Measurements from ENCODE around the gene CLIP4. TPM values are rescaled to one million over a fixed set of nuclear protein-coding genes. Genes with fewer than 3 reads are reported as not detected.

The CLIP4 gene
- total RNA-seq, 5 donors from 2014 or later (not counting 1 experiment from before 2014, with no cell fraction given): 38.4 to 54.2 (median 47.7) TPM

DNA sequence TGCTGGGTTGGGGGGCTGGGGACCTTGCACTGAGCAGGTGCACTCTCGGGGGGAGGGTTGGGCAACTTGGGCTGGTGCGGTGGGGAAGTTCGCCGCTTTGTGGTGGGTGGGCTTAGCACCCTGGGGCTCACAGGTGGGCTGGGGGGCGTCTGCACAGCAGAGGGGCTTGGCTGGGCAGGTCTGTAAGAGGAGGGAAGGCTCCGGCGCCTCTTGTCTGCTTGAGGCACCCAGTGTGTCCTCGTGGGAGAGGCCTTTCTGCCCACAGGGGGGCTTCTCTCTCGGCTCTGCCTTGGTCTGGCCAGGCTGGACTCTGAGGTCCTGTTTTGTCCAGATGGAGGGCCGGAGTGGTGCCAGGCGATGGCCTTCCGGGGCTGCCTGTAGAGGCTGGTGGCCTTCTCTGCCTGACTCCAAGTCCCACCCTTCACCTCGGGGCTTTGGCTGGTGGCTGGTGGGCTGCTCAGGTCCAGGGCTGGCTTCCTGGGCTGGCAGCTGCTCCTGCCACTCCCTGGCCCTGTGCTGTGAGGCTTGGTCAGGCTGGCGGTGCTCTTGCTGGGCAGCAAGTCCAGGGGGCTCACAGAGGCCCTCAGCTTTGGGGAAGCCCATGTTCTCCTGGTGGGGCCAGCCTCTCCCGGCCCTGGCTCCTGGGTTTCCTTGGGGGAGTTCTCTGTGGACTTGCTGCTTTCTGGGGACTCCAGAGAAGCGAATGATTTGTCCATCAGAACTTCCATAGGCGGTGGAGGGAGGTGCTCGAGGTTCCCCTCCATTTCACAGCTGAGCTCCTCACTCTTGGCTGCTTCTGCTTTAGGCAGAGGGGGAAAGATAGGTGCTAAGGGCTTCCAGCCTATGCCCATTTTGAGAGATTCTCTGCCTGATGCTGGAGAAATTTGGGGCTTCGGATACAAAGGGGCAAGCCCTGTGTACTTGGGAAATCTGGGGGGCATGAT lies 43.9 kb upstream of the CLIP4 start:
- no peaks in the 10 kb centered on the region for H3K4me1 Mint-ChIP-seq
- H3K4me3 ChIP-seq (ENCODE audit: control insufficient read depth in 1 of 2, extremely low read depth in 1 of 2, low read length in 1 of 2): no peak overlapping the region
- H3K36me3 Mint-ChIP-seq: no peaks in the 10 kb centered on the region
- no peaks in the 10 kb centered on the region for H3K36me3 ChIP-seq (ENCODE audit: control insufficient read depth in 2 of 2, extremely low read depth in 1 of 2, insufficient read depth in 1 of 2, low read length in 1 of 2)
- DNase-seq: no peak
- POLR2A ChIA-PET: no interaction called here
- no peak overlapping the region for H3K27ac ChIP-seq (ENCODE audit: low read length)
- CTCF ChIA-PET: no interaction called here
- H3K4me1 ChIP-seq (ENCODE audit: control insufficient read depth in 1 of 2, extremely low read depth in 1 of 2, insufficient read depth in 2 of 2, low read length in 2 of 2): no peaks in the 10 kb centered on the region
- H3K9me3 ChIP-seq: no peaks in the 10 kb centered on the region
- no peaks in the 10 kb centered on the region for H3K27me3 Mint-ChIP-seq
- ATAC-seq (replicated peaks in 1 of 4): no peak
- H3K4me3 Mint-ChIP-seq: no peak overlapping the region
- peaks cover 0 to 9% of the 10 kb centered on the region in 2 experiments for H3K27me3 ChIP-seq (replicated peaks in 1 of 2; ENCODE audit: control insufficient read depth in 2 of 2, extremely low read depth in 1 of 2, insufficient read depth in 2 of 2, low read length in 1 of 2)
- H3K9me3 Mint-ChIP-seq: no peaks in the 10 kb centered on the region
- 74% methylated on average over 17 of the region's 19 CpGs for WGBS (ENCODE audit: insufficient coverage)
- no peak overlapping the region for H3K27ac Mint-ChIP-seq

- H3K27me3 ChIP-seq (replicated peaks in 1 of 2; ENCODE audit: control insufficient read depth in 2 of 2, extremely low read depth in 1 of 2, insufficient read depth in 2 of 2, low read length in 1 of 2): peaks cover 0 to 9% of the 10 kb centered on the region in 2 experiments
- no peak overlapping the region for H3K27ac ChIP-seq (ENCODE audit: low read length)
- DNase-seq: no peak
- no peak for ATAC-seq (replicated peaks in 1 of 4)
- H3K9me3 ChIP-seq: no peaks in the 10 kb centered on the region
- no peaks in the 10 kb centered on the region for H3K36me3 Mint-ChIP-seq
- H3K9me3 Mint-ChIP-seq: no peaks in the 10 kb centered on the region
- no peaks in the 10 kb centered on the region for H3K27me3 Mint-ChIP-seq
- CTCF ChIA-PET: no interaction called here
- H3K4me1 ChIP-seq (ENCODE audit: control insufficient read depth in 1 of 2, extremely low read depth in 1 of 2, insufficient read depth in 2 of 2, low read length in 2 of 2): no peaks in the 10 kb centered on the region
- no peak overlapping the region for H3K4me3 ChIP-seq (ENCODE audit: control insufficient read depth in 1 of 2, extremely low read depth in 1 of 2, low read length in 1 of 2)
- no peak overlapping the region for H3K4me3 Mint-ChIP-seq
- H3K27ac Mint-ChIP-seq: no peak overlapping the region
- H3K4me1 Mint-ChIP-seq: no peaks in the 10 kb centered on the region
- 86% methylated on average over 7 of the region's 8 CpGs for WGBS (ENCODE audit: insufficient coverage)
- POLR2A ChIA-PET: no interaction called here
- H3K36me3 ChIP-seq (ENCODE audit: control insufficient read depth in 2 of 2, extremely low read depth in 1 of 2, insufficient read depth in 1 of 2, low read length in 1 of 2): no peaks in the 10 kb centered on the region
Measured at GRCh38 chr2:29072251-29072650, 43.0 kb upstream of the CLIP4 start.

- Histone ChIP-seq H3K4me3 (ENCODE audit: control insufficient read depth in 1 of 2, extremely low read depth in 1 of 2, low read length in 1 of 2) (no peak overlapping the region), H3K4me1 (ENCODE audit: control insufficient read depth in 1 of 2, extremely low read depth in 1 of 2, insufficient read depth in 2 of 2, low read length in 2 of 2) (no peaks in the 10 kb centered on the region), H3K27me3 (replicated peaks in 1 of 2; ENCODE audit: control insufficient read depth in 2 of 2, extremely low read depth in 1 of 2, insufficient read depth in 2 of 2, low read length in 1 of 2) (peaks cover 0 to 9% of the 10 kb centered on the region in 2 experiments), H3K9me3 (no peaks in the 10 kb centered on the region), H3K27ac (ENCODE audit: low read length) (no peak overlapping the region), H3K36me3 (ENCODE audit: control insufficient read depth in 2 of 2, extremely low read depth in 1 of 2, insufficient read depth in 1 of 2, low read length in 1 of 2) (no peaks in the 10 kb centered on the region)
- Mint-ChIP-seq H3K27ac (no peak overlapping the region), H3K27me3 (no peaks in the 10 kb centered on the region), H3K9me3 (peaks cover 0 to 3% (median 0%) of the 10 kb centered on the region in 3 donors), H3K4me1 (no peaks in the 10 kb centered on the region), H3K4me3 (no peak overlapping the region), H3K36me3 (no peaks in the 10 kb centered on the region)
- ChIA-PET POLR2A (no interaction called here), CTCF (no interaction called here)
- DNase-seq: no peak
- no peak for ATAC-seq (replicated peaks in 1 of 4)
- WGBS (ENCODE audit: insufficient coverage): 79% methylated on average over 11 of the region's 12 CpGs
Measured at GRCh38 chr2:29072971-29073725, 42.1 kb upstream of the CLIP4 start.

GRCh38 chr2:29073933-29074332 lies 41.3 kb upstream of the CLIP4 start:
- DNase-seq (no peak), ATAC-seq (replicated peaks in 1 of 4) (no peak)
- Mint-ChIP-seq H3K36me3 (no peaks in the 10 kb centered on the region), H3K4me1 (no peaks in the 10 kb centered on the region), H3K27me3 (no peaks in the 10 kb centered on the region), H3K27ac (no peak overlapping the region), H3K9me3 (peaks cover 0 to 4% (median 2%) of the 10 kb centered on the region in 3 donors), H3K4me3 (no peak overlapping the region)
- H3K36me3 ChIP-seq (ENCODE audit: control insufficient read depth in 2 of 2, extremely low read depth in 1 of 2, insufficient read depth in 1 of 2, low read length in 1 of 2): no peaks in the 10 kb centered on the region
- CTCF ChIA-PET: no interaction called here
- 77% methylated on average over 4 of the region's 4 CpGs for WGBS (ENCODE audit: insufficient coverage)
- peaks cover 0 to 9% of the 10 kb centered on the region in 2 experiments for H3K27me3 ChIP-seq (replicated peaks in 1 of 2; ENCODE audit: control insufficient read depth in 2 of 2, extremely low read depth in 1 of 2, insufficient read depth in 2 of 2, low read length in 1 of 2)
- H3K27ac ChIP-seq (ENCODE audit: low read length): no peak overlapping the region
- no peak overlapping the region for H3K4me3 ChIP-seq (ENCODE audit: control insufficient read depth in 1 of 2, extremely low read depth in 1 of 2, low read length in 1 of 2)
- H3K4me1 ChIP-seq (ENCODE audit: control insufficient read depth in 1 of 2, extremely low read depth in 1 of 2, insufficient read depth in 2 of 2, low read length in 2 of 2): no peaks in the 10 kb centered on the region
- H3K9me3 ChIP-seq: no peaks in the 10 kb centered on the region
- POLR2A ChIA-PET: no interaction called here

GRCh38 chr2:29074411-29074810 lies 40.8 kb upstream of the CLIP4 start, which contains the start of gene PCARE:
Gene PCARE, minus strand, starts transcription at chr2:29074523. Its CDS starts 262 bp downstream, at chr2:29074261.
- ChIA-PET POLR2A (no interaction called here), CTCF (no interaction called here)
- WGBS (ENCODE audit: insufficient coverage): 100% methylated on average over 1 of the region's 8 CpGs

DNA sequence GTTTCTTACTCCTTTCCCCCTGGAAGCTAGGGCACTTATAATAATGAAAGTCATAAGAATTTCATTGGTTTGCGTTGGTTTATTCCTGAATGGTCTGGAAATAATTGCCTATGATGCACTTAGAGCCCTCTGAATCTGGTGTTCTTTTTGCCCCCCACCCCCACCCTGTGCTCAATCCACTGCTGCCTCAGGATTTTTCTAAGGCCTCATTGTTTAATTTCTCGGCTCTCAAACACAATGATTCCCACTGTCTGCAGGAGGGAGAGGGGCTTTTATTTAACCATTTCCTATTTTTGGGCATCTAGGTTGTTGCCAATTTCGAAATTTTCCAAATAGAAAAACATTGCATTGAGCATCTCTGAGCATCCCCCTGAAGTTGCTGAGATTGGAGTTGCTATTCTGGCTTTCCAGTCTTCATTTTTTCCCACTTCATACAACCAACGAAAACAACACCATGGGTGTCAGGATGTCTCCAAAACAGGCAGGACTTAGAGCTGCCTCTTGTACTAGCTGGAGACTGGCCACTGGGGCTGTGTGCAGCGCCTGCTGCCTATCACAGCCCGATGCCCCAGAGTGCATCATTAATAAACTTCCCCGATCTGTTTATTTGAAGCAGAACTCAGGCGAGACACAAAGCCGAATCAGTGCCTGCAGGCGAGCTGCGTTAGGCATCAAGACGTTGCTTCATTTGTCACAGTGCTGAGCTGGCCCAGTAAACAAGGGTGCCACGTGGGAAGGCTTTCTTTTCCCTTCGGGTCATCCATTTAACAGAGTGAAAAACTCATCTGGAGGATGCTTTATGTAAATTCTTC lies 39.1 kb upstream of the CLIP4 start:
- Mint-ChIP-seq H3K27ac (no peak overlapping the region), H3K4me3 (no peak overlapping the region), H3K4me1 (no peaks in the 10 kb centered on the region), H3K9me3 (peaks cover 0 to 8% (median 2%) of the 10 kb centered on the region in 3 donors), H3K36me3 (no peaks in the 10 kb centered on the region), H3K27me3 (no peaks in the 10 kb centered on the region)
- Histone ChIP-seq H3K36me3 (ENCODE audit: control insufficient read depth in 2 of 2, extremely low read depth in 1 of 2, insufficient read depth in 1 of 2, low read length in 1 of 2) (no peaks in the 10 kb centered on the region), H3K9me3 (no peaks in the 10 kb centered on the region), H3K4me3 (ENCODE audit: control insufficient read depth in 1 of 2, extremely low read depth in 1 of 2, low read length in 1 of 2) (no peak overlapping the region), H3K4me1 (ENCODE audit: control insufficient read depth in 1 of 2, extremely low read depth in 1 of 2, insufficient read depth in 2 of 2, low read length in 2 of 2) (no peaks in the 10 kb centered on the region), H3K27me3 (replicated peaks in 1 of 2; ENCODE audit: control insufficient read depth in 2 of 2, extremely low read depth in 1 of 2, insufficient read depth in 2 of 2, low read length in 1 of 2) (peaks cover 0 to 14% of the 10 kb centered on the region in 2 experiments), H3K27ac (ENCODE audit: low read length) (no peak overlapping the region)
- ChIA-PET POLR2A (no interaction called here), CTCF (interaction anchor here in 1 of 2 donors (1.0 kb wide), 1 partner anchor 117 kb away, joined by 4 read pairs; no protein-coding TSS in a partner anchor)
- no peak for DNase-seq
- ATAC-seq (replicated peaks in 1 of 4): no peak
- WGBS (ENCODE audit: insufficient coverage): 87% methylated on average over 10 of the region's 14 CpGs

More at GRCh38 chr2:29074411-29074810, 40.8 kb upstream of the CLIP4 start, which contains the start of gene PCARE:
- Mint-ChIP-seq H3K27me3 (no peaks in the 10 kb centered on the region), H3K4me1 (no peaks in the 10 kb centered on the region), H3K9me3 (peaks cover 0 to 8% (median 2%) of the 10 kb centered on the region in 3 donors), H3K36me3 (no peaks in the 10 kb centered on the region), H3K4me3 (no peak within 1 kb of the TSS), H3K27ac (no peak within 1 kb of the TSS)
- Histone ChIP-seq H3K36me3 (ENCODE audit: control insufficient read depth in 2 of 2, extremely low read depth in 1 of 2, insufficient read depth in 1 of 2, low read length in 1 of 2) (no peaks in the 10 kb centered on the region), H3K9me3 (no peaks in the 10 kb centered on the region), H3K27me3 (replicated peaks in 1 of 2; ENCODE audit: control insufficient read depth in 2 of 2, extremely low read depth in 1 of 2, insufficient read depth in 2 of 2, low read length in 1 of 2) (peaks cover 0 to 9% of the 10 kb centered on the region in 2 experiments), H3K4me3 (ENCODE audit: control insufficient read depth in 1 of 2, extremely low read depth in 1 of 2, low read length in 1 of 2) (no peak within 1 kb of the TSS), H3K27ac (ENCODE audit: low read length) (no peak within 1 kb of the TSS), H3K4me1 (ENCODE audit: control insufficient read depth in 1 of 2, extremely low read depth in 1 of 2, insufficient read depth in 2 of 2, low read length in 2 of 2) (no peaks in the 10 kb centered on the region)
- DNase-seq (no peak), ATAC-seq (replicated peaks in 1 of 4) (no peak)
